NCI-H1105 treated with DMSO at 0.1 percent for 48 hours (cell line): Measurements from ENCODE around the gene DRD2.

Source experiments
- DNase-seq: peaks from one replicate; lab custom pipeline; 2025; lab: John Stamatoyannopoulos, UW

Gene DRD2

GRCh38 chr11:113372309-113372708 is 102.9 kb downstream of the DRD2 start:
- no peak for DNase-seq

- no peak for DNase-seq
These were observed 104.6 kb downstream of the DRD2 start for GRCh38 chr11:113370634-113371033.

DNA sequence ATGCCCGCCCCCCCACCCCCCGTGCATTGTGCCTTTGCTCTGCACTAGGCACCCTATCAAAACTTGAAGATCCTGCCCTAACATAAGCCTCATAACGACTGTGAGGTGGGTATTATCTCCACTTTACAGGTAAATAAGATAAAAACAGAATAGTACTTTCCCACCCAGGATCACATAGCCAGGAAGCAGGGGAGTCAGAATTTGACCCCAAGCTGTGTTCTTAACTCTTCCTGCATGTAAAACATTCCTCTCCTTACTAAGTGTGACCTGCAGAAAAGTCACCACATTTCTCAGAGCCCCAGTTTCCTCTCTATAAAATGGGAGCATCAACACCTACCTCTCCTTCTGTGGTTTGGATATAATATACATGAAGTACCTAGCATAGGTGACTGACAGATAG is 105.8 kb downstream of the DRD2 start:
- DNase-seq, result no peak

DNA sequence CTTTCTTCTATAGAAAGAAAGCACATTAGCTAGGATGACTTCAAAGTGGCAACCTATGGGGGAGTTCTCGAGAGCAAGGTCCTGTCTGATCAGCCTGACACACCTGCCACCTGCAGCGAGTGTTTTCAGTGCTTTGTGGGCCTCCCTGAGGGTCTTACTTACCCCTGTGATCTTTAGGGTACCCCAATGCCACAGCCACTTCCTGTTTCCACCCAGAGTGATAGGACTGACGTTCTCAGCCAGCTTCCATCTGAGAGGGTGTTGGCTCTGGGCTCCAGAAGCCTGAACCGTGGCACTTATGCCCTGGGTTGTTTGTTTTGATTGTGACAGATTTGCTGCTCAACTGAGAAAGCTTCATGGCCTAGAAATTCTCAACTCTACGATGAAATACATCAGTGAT is 109.3 kb downstream of the DRD2 start:
- no peak for DNase-seq

- DNase-seq, result no peak
These were observed 111.1 kb downstream of the DRD2 start for GRCh38 chr11:113363996-113364641.

- no peak for DNase-seq
These were observed 111.8 kb downstream of the DRD2 start for GRCh38 chr11:113363406-113363805.
